Adrenal gland (tissue), 12 donors: ENCODE results near the gene GPHN. TPM values are rescaled to one million over a fixed set of nuclear protein-coding genes. Genes with fewer than 3 reads are reported as not detected.

Experiments
- DNase-seq, 7 donors: peaks; one replicate each; pipeline ENCODE4 v3.0.0-alpha.2; 2019 to 2020
- H3K27ac ChIP-seq, 5 donors: fragments of 200-600 bp; sonication (generic) in 4 of 5; 1 replicate in 3 of 5; 2 replicates in 2 of 5; pipeline versions ENCODE4 v1.5.1 to v1.8.0; 2016 to 2020; ENCODE audit warnings: mild to moderate bottlenecking in 1 of 5
- H3K27me3 ChIP-seq: fragments of 200-600 bp; 2 replicates; pipeline ENCODE4 v1.8.0; 2021
- H3K36me3 ChIP-seq, 2 donors: fragments of 200-600 bp; replicated peaks in 1 of 2; 1 replicate in 1 of 2; 2 replicates in 1 of 2; pipeline versions ENCODE4 v1.5.1 to v1.8.0; 2018 to 2022
- H3K4me1 ChIP-seq, 2 donors: fragments of 200-600 bp; replicated peaks in 1 of 2; 1 replicate in 1 of 2; 2 replicates in 1 of 2; pipeline versions ENCODE4 v1.5.1 to v1.8.0; 2018 to 2021
- H3K4me3 ChIP-seq, 4 donors: fragments of 200-600 bp; sonication (generic) in 3 of 4; one replicate each; pipeline ENCODE4 v1.5.1; 2016 to 2018
- H3K9me3 ChIP-seq, 3 donors: fragments of 200-600 bp; sonication (generic) in 1 of 3; replicated peaks in 1 of 3; 1 replicate in 2 of 3; 2 replicates in 1 of 3; pipeline versions ENCODE4 v1.5.1 to v1.8.0; 2016 to 2021
- POLR2A ChIP-seq, 2 donors: fragments of 450-650 bp; IDR thresholded peaks; one replicate each; pipeline ENCODE4 v1.6.1; 2017; ENCODE audit warnings: antibody characterized with exemption in 2 of 2, mild to moderate bottlenecking in 2 of 2, moderate library complexity in 1 of 2
- WGBS, 4 donors: extraction: QIAGEN DNeasy Blood & Tissue Kit in 2 of 4; methylation state at CpG; one replicate each; pipeline versions ENCODE4 v1.1.5 to v1.1.7; 2013 to 2017; 5-methylcytosine and 5-hydroxymethylcytosine counted together
- intact Hi-C, 2 donors: fragments of 100-400 bp; cut with DNase I; formaldehyde crosslinking; loops; one replicate each; pipeline versions ENCODE4 v1.14.1 to v1.15.0; 2022 to 2023
- polyA plus RNA-seq, 3 donors: library from polyadenylated mRNA; stranded (reverse); fragments of 200-250 nt in 2 of 3; fragments of 350-450 nt in 1 of 3; fragmentation: Illumina TruSeq in 1 of 3; extraction: RNeasy Lipid Tissue Mini Kit (QIAGEN cat#74804) in 1 of 3; gene quantifications; one replicate each; pipeline ENCODE4 v1.2.3, GENCODE V29; 2013 to 2014
- total RNA-seq, 9 donors: library from RNA; depleted of rRNA in 4 of 9; stranded (reverse); fragments of >200 nt in 4 of 9; fragments of 120-200 nt in 1 of 9; fragmentation: NEBNext Ultra II Directional in 1 of 9; extraction: Animal tissue kit (Norgen Biotek cat#: 25700) in 1 of 9; gene quantifications; one replicate each; pipeline versions ENCODE4 v1.1.0 to v1.2.4, GENCODE V29; 2013 to 2023
- TF ChIP-seq, protein P1 (sequence below), 6 experiments: fragments of 450-650 bp in 4 of 6; fragments of 200-600 bp in 2 of 6; sonication (generic) in 1 of 6; IDR thresholded peaks; 1 replicate in 5 of 6; 2 replicates in 1 of 6; pipeline versions ENCODE4 v1.5.1 to v1.8.0; 2016 to 2021; ENCODE audit warnings: antibody characterized with exemption in 6 of 6, mild to moderate bottlenecking in 2 of 6, moderate library complexity in 1 of 6
- donor health status: healthy with polysubstance abuse.
- donor health status: Bipolar disorder and iron deficiency.
- donor health status: DM: yes; HTN: yes; CAD: no.
- donor health status: DM: no; HTN: no; CAD: no.
- donor health status: DM: no; HTN: no; CAD: no.
- donor health status: DM: yes; HTN: yes; CAD: no.

GPHN gene
- total and polyA plus RNA-seq, 12 donors: 12.5 to 41.0 (median 24.0) TPM

GRCh38 chr14:67031920-67032774 is 524.2 kb downstream of the GPHN start:
- DNase-seq: no peak
- Histone ChIP-seq H3K4me3 (no peak overlapping the region), H3K27ac (no peak overlapping the region), H3K27me3 (no peaks in the 10 kb centered on the region), H3K36me3 (no peaks in the 10 kb centered on the region), H3K9me3 (no peaks in the 10 kb centered on the region), H3K4me1 (no peaks in the 10 kb centered on the region)
- TF ChIP-seq, protein P1, sequence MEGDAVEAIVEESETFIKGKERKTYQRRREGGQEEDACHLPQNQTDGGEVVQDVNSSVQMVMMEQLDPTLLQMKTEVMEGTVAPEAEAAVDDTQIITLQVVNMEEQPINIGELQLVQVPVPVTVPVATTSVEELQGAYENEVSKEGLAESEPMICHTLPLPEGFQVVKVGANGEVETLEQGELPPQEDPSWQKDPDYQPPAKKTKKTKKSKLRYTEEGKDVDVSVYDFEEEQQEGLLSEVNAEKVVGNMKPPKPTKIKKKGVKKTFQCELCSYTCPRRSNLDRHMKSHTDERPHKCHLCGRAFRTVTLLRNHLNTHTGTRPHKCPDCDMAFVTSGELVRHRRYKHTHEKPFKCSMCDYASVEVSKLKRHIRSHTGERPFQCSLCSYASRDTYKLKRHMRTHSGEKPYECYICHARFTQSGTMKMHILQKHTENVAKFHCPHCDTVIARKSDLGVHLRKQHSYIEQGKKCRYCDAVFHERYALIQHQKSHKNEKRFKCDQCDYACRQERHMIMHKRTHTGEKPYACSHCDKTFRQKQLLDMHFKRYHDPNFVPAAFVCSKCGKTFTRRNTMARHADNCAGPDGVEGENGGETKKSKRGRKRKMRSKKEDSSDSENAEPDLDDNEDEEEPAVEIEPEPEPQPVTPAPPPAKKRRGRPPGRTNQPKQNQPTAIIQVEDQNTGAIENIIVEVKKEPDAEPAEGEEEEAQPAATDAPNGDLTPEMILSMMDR (IDR thresholded peaks at IDR 0.05): no peak
- no peak for TF ChIP-seq POLR2A (IDR thresholded peaks at IDR 0.05)
- intact Hi-C loops: no loop called here
- 97 to 100% (median 99%) methylated on average over 3 of the region's 3 CpGs for WGBS, 4 donors

- TF ChIP-seq, protein P1 (IDR thresholded peaks at IDR 0.05): no peak
- TF ChIP-seq POLR2A (IDR thresholded peaks at IDR 0.05): no peak
- Histone ChIP-seq H3K36me3 (no peaks in the 10 kb centered on the region), H3K27ac (no peak overlapping the region), H3K4me1 (no peaks in the 10 kb centered on the region), H3K27me3 (no peaks in the 10 kb centered on the region), H3K4me3 (no peak overlapping the region), H3K9me3 (no peaks in the 10 kb centered on the region)
- DNase-seq: no peak
- intact Hi-C loops: no loop called here
These were observed 537.5 kb downstream of the GPHN start for GRCh38 chr14:67045440-67045839.

DNA sequence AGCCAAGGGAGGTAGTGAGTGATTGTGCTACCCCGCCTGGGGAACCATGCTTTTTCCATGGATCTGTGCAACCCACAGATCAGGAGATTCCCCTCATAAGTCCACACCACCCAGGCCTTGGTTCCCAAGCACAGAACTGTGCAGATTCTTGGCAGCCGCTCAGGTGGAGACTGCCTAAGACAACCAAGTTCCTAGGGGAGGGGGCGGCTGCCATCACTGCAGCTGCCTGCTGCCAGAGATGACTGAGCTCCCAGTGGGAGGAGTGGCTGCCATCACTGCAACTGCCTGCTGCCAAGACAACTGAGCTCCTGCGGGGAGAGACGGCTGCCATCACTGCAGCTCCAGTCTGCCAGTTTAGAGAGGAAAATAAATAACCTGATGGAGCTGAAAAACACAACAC is 542.9 kb downstream of the GPHN start:
- 95 to 100% (median 100%) methylated on average over 2 to 5 of the region's 5 CpGs for WGBS, 4 donors
- no peaks in the 10 kb centered on the region for H3K4me1 ChIP-seq
- H3K27me3 ChIP-seq: no peaks in the 10 kb centered on the region
- H3K4me3 ChIP-seq: no peak overlapping the region
- TF ChIP-seq, protein P1 (IDR thresholded peaks at IDR 0.05): no peak
- no peak for TF ChIP-seq POLR2A (IDR thresholded peaks at IDR 0.05)
- DNase-seq: no peak
- intact Hi-C loops: no loop called here
- no peaks in the 10 kb centered on the region for H3K9me3 ChIP-seq
- H3K27ac ChIP-seq: no peak overlapping the region
- H3K36me3 ChIP-seq: no peaks in the 10 kb centered on the region

GRCh38 chr14:67056684-67057083 is 548.7 kb downstream of the GPHN start:
- Histone ChIP-seq H3K4me3 (no peak overlapping the region), H3K27ac (no peak overlapping the region), H3K36me3 (no peaks in the 10 kb centered on the region), H3K27me3 (no peaks in the 10 kb centered on the region), H3K4me1 (no peaks in the 10 kb centered on the region), H3K9me3 (no peaks in the 10 kb centered on the region)
- TF ChIP-seq, protein P1 (IDR thresholded peaks at IDR 0.05): no peak
- no peak for TF ChIP-seq POLR2A (IDR thresholded peaks at IDR 0.05)
- 95 to 99% (median 97%) methylated on average over 12 to 21 of the region's 21 CpGs for WGBS, 4 donors
- intact Hi-C loops: no loop called here
- DNase-seq: no peak
